Right ventricle myocardium superior (tissue), 1 donor: ENCODE results near the gene CTIF. TPM values are rescaled to one million over a fixed set of nuclear protein-coding genes. Genes with fewer than 3 reads are reported as not detected.

Experiments
- ATAC-seq: fragments of 200-7000 bp; cut with Tn5 transposase; one replicate; pipeline ENCODE4 v1.9.1; 2020; ENCODE audit warnings: mild to moderate bottlenecking; ENCODE audit not compliant: poor library complexity
- DNase-seq: peaks from one replicate; pipeline ENCODE4 v3.0.0-alpha.2; 2020
- intact Hi-C: fragments of 100-400 bp; cut with DNase I; formaldehyde crosslinking; loops from one replicate; pipeline ENCODE4 v1.11.2; 2022
- total RNA-seq: library from RNA; stranded (reverse); fragmentation: NEBNext Ultra II Directional; extraction: Animal tissue kit (Norgen Biotek cat#: 25700); gene quantifications from one replicate; pipeline ENCODE4 v1.2.1, GENCODE V29; 2021
- donor health status: DM: no; HTN: yes; CAD: no; lungs with severe emphysema.

Gene CTIF
- total RNA-seq, 1 donor from 2014 or later = 54.5 TPM

GRCh38 chr18:48828194-48828545 is 289.3 kb downstream of the CTIF start:
- DNase-seq (no peak), ATAC-seq (no peak)
- intact Hi-C loops = no loop called here

- intact Hi-C loops = no loop called here
- DNase-seq (no peak), ATAC-seq (no peak)
Measured at GRCh38 chr18:48828691-48829442, 290.0 kb downstream of the CTIF start.

GRCh38 chr18:48829443-48830149 is 290.8 kb downstream of the CTIF start:
- intact Hi-C loops = loop anchor here (10.0 kb wide), 1 partner anchor 115 kb away; no protein-coding TSS in a partner anchor
- ATAC-seq = no peak
- DNase-seq = no peak

GRCh38 chr18:48831113-48831759 is 292.4 kb downstream of the CTIF start:
- intact Hi-C loops = loop anchor here (10.0 kb wide), 1 partner anchor 114 kb away; no protein-coding TSS in a partner anchor
- no peak for ATAC-seq
- no peak for DNase-seq

GRCh38 chr18:48831802-48832201 is 293.0 kb downstream of the CTIF start:
- intact Hi-C loops = loop anchor here (10.0 kb wide), 1 partner anchor 113 kb away; no protein-coding TSS in a partner anchor
- DNase-seq (no peak), ATAC-seq (no peak)

- intact Hi-C loops = loop anchor here (10.0 kb wide), 1 partner anchor 112 kb away; no protein-coding TSS in a partner anchor
- ATAC-seq (peak; percentile 38), DNase-seq (no peak)
Measured at GRCh38 chr18:48832938-48833700, 294.3 kb downstream of the CTIF start.

- DNase-seq = no peak
- ATAC-seq = no peak
- intact Hi-C loops = loop anchor here (10.0 kb wide), 1 partner anchor 111 kb away; no protein-coding TSS in a partner anchor
Measured at GRCh38 chr18:48833701-48834412, 295.0 kb downstream of the CTIF start.

- ATAC-seq = peak; percentile 60
- intact Hi-C loops = loop anchor here (10.0 kb wide), 1 partner anchor 110 kb away; no protein-coding TSS in a partner anchor
- peak; percentile 79 for DNase-seq
Measured at GRCh38 chr18:48834413-48835031, 295.7 kb downstream of the CTIF start.

GRCh38 chr18:48835119-48835518 is 296.3 kb downstream of the CTIF start:
- intact Hi-C loops = loop anchor here (10.0 kb wide), 1 partner anchor 110 kb away; no protein-coding TSS in a partner anchor
- DNase-seq (no peak), ATAC-seq (no peak)

GRCh38 chr18:48835745-48836170 is 296.9 kb downstream of the CTIF start:
- DNase-seq = no peak
- intact Hi-C loops = loop anchor here (10.0 kb wide), 1 partner anchor 109 kb away; no protein-coding TSS in a partner anchor
- ATAC-seq = no peak

GRCh38 chr18:48836231-48836805 is 297.5 kb downstream of the CTIF start:
- DNase-seq (no peak), ATAC-seq (no peak)
- intact Hi-C loops = loop anchor here (10.0 kb wide), 1 partner anchor 108 kb away; no protein-coding TSS in a partner anchor

- intact Hi-C loops = loop anchor here (10.0 kb wide), 1 partner anchor 108 kb away; no protein-coding TSS in a partner anchor
- DNase-seq = no peak
- ATAC-seq = no peak
Measured at GRCh38 chr18:48836806-48837615, 298.2 kb downstream of the CTIF start.

- no peak for DNase-seq
- intact Hi-C loops = loop anchor here (10.0 kb wide), 1 partner anchor 107 kb away; no protein-coding TSS in a partner anchor
- no peak for ATAC-seq
Measured at GRCh38 chr18:48837676-48838075, 298.8 kb downstream of the CTIF start.

GRCh38 chr18:48838166-48838775 is 299.4 kb downstream of the CTIF start:
- ATAC-seq (no peak), DNase-seq (no peak)
- intact Hi-C loops = loop anchor here (10.0 kb wide), 1 partner anchor 107 kb away; no protein-coding TSS in a partner anchor

- ATAC-seq = no peak
- intact Hi-C loops = loop anchor here (10.0 kb wide), 1 partner anchor 106 kb away; no protein-coding TSS in a partner anchor
- no peak for DNase-seq
Measured at GRCh38 chr18:48838921-48839818, 300.3 kb downstream of the CTIF start.
